Activated gamma-delta T cell treated with anti-CD3 and anti-CD28 coated beads, Interleukin-2, amount 50 U/mL, for 16 hours (primary cell): ENCODE results near the gene OAT.

Source experiments
- DNase-seq: peaks from one replicate; pipeline ENCODE4 v3.0.0-alpha.2; 2020; ENCODE audit warnings: low read depth

OAT gene

GRCh38 chr10:124353091-124353815 is 65.5 kb downstream of the OAT start:
- DNase-seq, result no peak

GRCh38 chr10:124351481-124352220 is 67.1 kb downstream of the OAT start:
- DNase-seq, result no peak

- no peak for DNase-seq
Observed at GRCh38 chr10:124350806-124351205, 67.9 kb downstream of the OAT start.

GRCh38 chr10:124349996-124350280 is 68.8 kb downstream of the OAT start:
- DNase-seq, result no peak

- no peak for DNase-seq
Observed at GRCh38 chr10:124349231-124349995, 69.3 kb downstream of the OAT start.

- DNase-seq, result no peak
Observed at GRCh38 chr10:124348801-124349200, 69.9 kb downstream of the OAT start.

- no peak for DNase-seq
Observed at GRCh38 chr10:124347956-124348355, 70.8 kb downstream of the OAT start.
